IPS-11a (cell line): ENCODE data around the gene TM9SF3.

Source experiments
- H3K4me3 ChIP-seq: one replicate; pipeline ENCODE4 v1.5.1; 2013; ENCODE audit warnings: low read depth, low read length, control low read depth

The TM9SF3 gene

DNA sequence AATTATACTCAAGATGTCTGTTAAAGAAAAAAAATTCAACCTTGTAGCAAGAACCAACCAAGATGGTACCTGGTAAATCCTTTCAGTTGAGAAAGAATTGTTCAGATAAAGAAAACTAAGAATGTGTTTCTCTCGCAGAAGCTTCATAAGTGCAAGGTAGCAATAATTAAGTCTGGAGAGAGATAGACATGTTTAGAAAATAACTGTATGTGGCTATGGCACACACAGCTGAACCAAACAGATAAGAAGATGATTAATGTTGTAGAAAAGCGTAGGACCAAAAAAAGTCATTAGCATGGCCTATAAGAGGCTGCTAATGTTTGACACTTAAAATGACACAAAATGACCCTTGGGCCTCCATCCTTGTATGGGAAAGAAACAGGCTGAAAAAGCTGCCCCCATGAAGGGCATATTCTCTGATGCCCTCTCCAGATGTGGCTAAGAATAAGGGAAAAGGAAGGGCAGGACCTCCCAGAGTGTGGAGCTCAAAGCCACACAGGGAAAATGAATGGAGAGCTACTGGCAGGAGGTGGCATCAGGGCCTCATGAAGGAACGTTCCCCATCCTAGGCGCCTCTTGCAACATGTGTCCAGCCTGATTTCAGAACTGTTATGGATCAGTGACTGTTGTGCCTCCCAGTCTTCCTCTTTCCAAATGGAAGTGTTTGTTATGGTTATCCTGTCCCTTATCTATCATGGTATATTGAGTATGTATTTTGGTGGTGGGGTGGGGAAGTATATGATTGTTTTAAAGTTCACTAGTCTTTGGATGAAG, 103.8 kb downstream of the TM9SF3 start:
- no peak overlapping the region for H3K4me3 ChIP-seq

DNA sequence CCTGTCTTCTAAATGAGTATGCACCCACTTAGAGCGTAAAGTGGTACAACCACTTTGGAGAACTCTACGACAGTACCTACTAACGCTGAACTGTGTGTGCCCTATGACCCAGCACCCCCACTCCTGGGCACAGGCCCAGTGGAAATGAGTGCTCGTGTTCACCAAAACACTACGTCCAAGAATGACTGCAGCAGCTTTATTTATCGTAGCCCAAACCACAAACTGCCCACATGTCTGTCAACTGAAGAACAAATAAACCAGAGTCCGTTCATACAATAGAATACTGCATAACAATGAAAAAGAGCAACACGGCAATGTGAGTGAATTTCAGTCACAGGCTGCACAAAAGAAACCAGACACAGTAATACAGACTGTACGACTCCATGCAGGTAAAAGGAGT, 108.5 kb downstream of the TM9SF3 start:
- H3K4me3 ChIP-seq: no peak overlapping the region

DNA sequence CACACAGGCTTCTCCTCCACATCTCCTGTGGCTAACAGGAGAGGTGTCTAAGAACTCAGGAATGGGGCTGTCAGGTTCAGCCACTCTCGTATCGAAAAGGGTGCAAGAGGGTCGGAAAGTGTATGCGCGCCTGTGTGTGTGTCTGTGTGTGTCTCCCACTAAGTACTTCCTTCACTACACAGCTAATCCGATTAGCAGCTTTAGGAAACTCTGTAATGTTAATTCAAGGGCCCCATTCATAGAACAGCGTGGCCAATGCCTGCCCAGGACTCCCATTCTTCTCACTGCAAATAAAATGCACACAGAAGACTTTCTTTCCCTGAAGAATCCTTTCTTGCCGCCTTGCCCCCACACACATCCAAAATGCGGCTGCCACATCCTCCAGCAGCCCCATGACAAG, 112.9 kb downstream of the TM9SF3 start:
- no peak overlapping the region for H3K4me3 ChIP-seq

DNA sequence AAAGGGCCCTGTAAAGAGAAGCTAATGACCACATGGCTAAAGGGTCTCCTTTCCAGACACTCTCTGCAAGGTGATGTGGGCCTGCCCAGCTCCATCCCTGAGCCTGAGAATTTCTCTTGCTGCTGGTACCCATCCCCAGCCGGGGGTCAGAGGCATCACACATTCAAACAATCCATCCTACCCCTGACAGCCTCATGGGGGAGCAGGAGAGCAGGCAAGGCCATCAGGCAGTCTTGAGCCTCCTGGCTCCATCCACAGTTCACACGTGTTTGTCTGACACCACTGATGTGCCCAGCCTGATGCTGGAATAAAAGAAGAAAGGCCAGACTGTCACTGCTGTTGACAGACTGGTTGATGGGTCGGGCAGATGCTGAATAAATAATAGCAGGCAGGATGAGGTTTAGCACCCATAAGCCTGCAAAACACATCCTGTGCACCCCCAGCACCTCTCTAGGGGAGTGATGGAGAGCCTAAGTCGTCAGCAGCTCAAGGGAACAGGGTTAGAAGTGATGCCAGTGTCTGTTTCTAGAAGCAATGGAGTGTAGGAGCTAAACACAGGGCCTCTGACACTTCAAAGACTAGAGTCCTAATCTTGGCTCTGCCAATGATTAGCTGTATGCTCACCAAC, 116.6 kb downstream of the TM9SF3 start:
- no peak overlapping the region for H3K4me3 ChIP-seq

DNA sequence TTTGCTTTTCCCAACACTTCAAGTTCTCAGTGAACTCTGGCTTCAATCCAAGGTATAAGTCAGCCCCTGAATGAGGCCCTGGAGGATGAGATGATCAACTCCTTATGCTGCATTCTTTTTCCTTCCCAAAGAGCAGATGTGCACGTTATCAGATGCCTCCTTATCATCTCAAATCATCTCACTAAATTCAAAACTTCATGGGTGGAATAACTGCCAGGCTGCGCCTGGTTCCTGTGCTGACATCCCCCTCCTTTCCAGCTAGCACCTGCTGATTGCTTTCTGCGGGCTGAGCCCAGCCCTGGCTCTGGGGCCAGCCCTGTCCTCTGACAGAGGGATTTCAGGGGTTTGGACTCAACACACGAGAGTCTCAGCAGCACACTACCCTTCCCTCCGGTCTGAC, 118.0 kb downstream of the TM9SF3 start:
- H3K4me3 ChIP-seq: no peak overlapping the region
